HUES6 (cell line): ENCODE data around the gene SPATA6L.
A peak's percentile ranks its signal among the peaks of the same experiment; 100 is the strongest.

Experiments
- H3K27ac ChIP-seq: 2 replicates; pipeline ENCODE4 v1.7.0; 2013; ENCODE audit warnings: low read depth, mild to moderate bottlenecking, low read length, inconsistent platforms
- H3K27me3 ChIP-seq: 2 replicates; pipeline ENCODE4 v1.6.1; 2013; ENCODE audit warnings: low read length; ENCODE audit not compliant: control insufficient read depth, insufficient read depth
- H3K36me3 ChIP-seq: 2 replicates; pipeline ENCODE4 v1.6.1; 2013; ENCODE audit warnings: low read length; ENCODE audit not compliant: control insufficient read depth, insufficient read depth
- H3K4me1 ChIP-seq: 2 replicates; pipeline ENCODE4 v1.6.1; 2013; ENCODE audit warnings: low read length; ENCODE audit not compliant: control insufficient read depth, insufficient read depth
- H3K4me3 ChIP-seq: 2 replicates; pipeline ENCODE4 v1.5.1; 2013; ENCODE audit warnings: low read depth, low read length
- H3K9ac ChIP-seq: one replicate; pipeline ENCODE4 v1.6.1; 2013; ENCODE audit warnings: mild to moderate bottlenecking, low read length
- H3K9me3 ChIP-seq: 2 replicates; pipeline ENCODE4 v1.6.1; 2013; ENCODE audit warnings: low read depth, low read length; ENCODE audit not compliant: control insufficient read depth, insufficient read depth

Gene SPATA6L

GRCh38 chr9:4690144-4690543 lies 23.9 kb upstream of the SPATA6L start:
- no peak overlapping the region for H3K9ac ChIP-seq
- H3K27me3 ChIP-seq: no peaks in the 10 kb centered on the region
- H3K27ac ChIP-seq: no peak overlapping the region
- no peaks in the 10 kb centered on the region for H3K9me3 ChIP-seq
- peaks cover 36% of the 10 kb centered on the region for H3K36me3 ChIP-seq
- 0 out of 2 replicates have a peak, but pooled peaks cover 2% of the 10 kb centered on the region for H3K4me1 ChIP-seq
- H3K4me3 ChIP-seq: no peak overlapping the region

GRCh38 chr9:4689687-4690104 lies 23.4 kb upstream of the SPATA6L start:
- Histone ChIP-seq H3K4me3 (no peak overlapping the region), H3K4me1 (0 out of 2 replicates have a peak, but pooled peaks cover 2% of the 10 kb centered on the region), H3K27me3 (no peaks in the 10 kb centered on the region), H3K9me3 (no peaks in the 10 kb centered on the region), H3K9ac (no peak overlapping the region), H3K27ac (no peak overlapping the region), H3K36me3 (peaks cover 40% of the 10 kb centered on the region)

GRCh38 chr9:4689021-4689420 lies 22.7 kb upstream of the SPATA6L start:
- peaks cover 38% of the 10 kb centered on the region for H3K36me3 ChIP-seq
- no peak overlapping the region for H3K4me3 ChIP-seq
- H3K27me3 ChIP-seq: no peaks in the 10 kb centered on the region
- no peak overlapping the region for H3K27ac ChIP-seq
- no peaks in the 10 kb centered on the region for H3K9me3 ChIP-seq
- no peak overlapping the region for H3K9ac ChIP-seq
- 0 out of 2 replicates have a peak, but pooled peaks cover 2% of the 10 kb centered on the region for H3K4me1 ChIP-seq

GRCh38 chr9:4686584-4686983 lies 20.3 kb upstream of the SPATA6L start:
- Histone ChIP-seq H3K4me3 (no peak overlapping the region), H3K36me3 (peaks cover 37% of the 10 kb centered on the region), H3K9ac (no peak overlapping the region), H3K27ac (no peak overlapping the region), H3K27me3 (no peaks in the 10 kb centered on the region), H3K4me1 (0 out of 2 replicates have a peak, but pooled peaks cover 2% of the 10 kb centered on the region), H3K9me3 (no peaks in the 10 kb centered on the region)

GRCh38 chr9:4686112-4686511 lies 19.8 kb upstream of the SPATA6L start:
- Histone ChIP-seq H3K27me3 (no peaks in the 10 kb centered on the region), H3K4me3 (no peak overlapping the region), H3K27ac (no peak overlapping the region), H3K9me3 (no peaks in the 10 kb centered on the region), H3K36me3 (peaks cover 35% of the 10 kb centered on the region), H3K4me1 (0 out of 2 replicates have a peak, but pooled peaks cover 2% of the 10 kb centered on the region), H3K9ac (no peak overlapping the region)

- no peaks in the 10 kb centered on the region for H3K9me3 ChIP-seq
- H3K9ac ChIP-seq: no peak overlapping the region
- no peak overlapping the region for H3K4me3 ChIP-seq
- H3K27me3 ChIP-seq: no peaks in the 10 kb centered on the region
- H3K4me1 ChIP-seq: peaks cover 6% of the 10 kb centered on the region; the same call in 1 of the 2 replicates
- peaks cover 24% of the 10 kb centered on the region for H3K36me3 ChIP-seq
- no peak overlapping the region for H3K27ac ChIP-seq
These were observed 18.5 kb upstream of the SPATA6L start for GRCh38 chr9:4684820-4685219.

GRCh38 chr9:4680750-4681149 lies 14.5 kb upstream of the SPATA6L start:
- Histone ChIP-seq H3K27me3 (no peaks in the 10 kb centered on the region), H3K9ac (peak overlapping the region; percentile 82), H3K27ac (no peak overlapping the region), H3K4me1 (peaks cover 16% of the 10 kb centered on the region), H3K4me3 (peak overlapping the region; percentile 79), H3K36me3 (peaks cover 11% of the 10 kb centered on the region), H3K9me3 (no peaks in the 10 kb centered on the region)

GRCh38 chr9:4680173-4680525 lies 13.9 kb upstream of the SPATA6L start:
- H3K4me1 ChIP-seq: peaks cover 16% of the 10 kb centered on the region
- H3K4me3 ChIP-seq: peak overlapping the region; percentile 79
- H3K27me3 ChIP-seq: no peaks in the 10 kb centered on the region
- H3K9me3 ChIP-seq: no peaks in the 10 kb centered on the region
- peak overlapping the region; percentile 55; the same call in 1 of the 2 replicates for H3K27ac ChIP-seq
- H3K36me3 ChIP-seq: 0 out of 2 replicates have a peak, but pooled peaks cover 5% of the 10 kb centered on the region
- H3K9ac ChIP-seq: peak overlapping the region; percentile 82

- no peaks in the 10 kb centered on the region for H3K9me3 ChIP-seq
These were observed 13.2 kb upstream of the SPATA6L start, which contains the start of gene CDC37L1 for GRCh38 chr9:4679268-4680172. Gene CDC37L1, plus strand, starts transcription at chr9:4679569. Its CDS starts 199 bp downstream, at chr9:4679768.

GRCh38 chr9:4678679-4679267 lies 12.5 kb upstream of the SPATA6L start:
- no peaks in the 10 kb centered on the region for H3K27me3 ChIP-seq
- peak overlapping the region; percentile 78 for H3K9ac ChIP-seq
- peak overlapping the region; percentile 79 for H3K4me3 ChIP-seq
- H3K4me1 ChIP-seq: peaks cover 16% of the 10 kb centered on the region
- H3K27ac ChIP-seq: peak overlapping the region; percentile 84
- H3K36me3 ChIP-seq: no peaks in the 10 kb centered on the region
- no peaks in the 10 kb centered on the region for H3K9me3 ChIP-seq

More at GRCh38 chr9:4679268-4680172, 13.2 kb upstream of the SPATA6L start, which contains the start of gene CDC37L1:
- Histone ChIP-seq H3K27me3 (no peaks in the 10 kb centered on the region), H3K4me3 (peak within 1 kb of the TSS; percentile 79), H3K4me1 (peaks cover 16% of the 10 kb centered on the region), H3K9ac (peak within 1 kb of the TSS; percentile 82), H3K27ac (peak within 1 kb of the TSS; percentile 84), H3K36me3 (no peaks in the 10 kb centered on the region)

- no peaks in the 10 kb centered on the region for H3K27me3 ChIP-seq
- no peaks in the 10 kb centered on the region for H3K9me3 ChIP-seq
- H3K4me1 ChIP-seq: peaks cover 16% of the 10 kb centered on the region
- no peak overlapping the region for H3K27ac ChIP-seq
- no peak overlapping the region for H3K9ac ChIP-seq
- no peaks in the 10 kb centered on the region for H3K36me3 ChIP-seq
- H3K4me3 ChIP-seq: no peak overlapping the region
These were observed 11.1 kb upstream of the SPATA6L start for GRCh38 chr9:4677392-4677791.
